Measurements from ENCODE around the gene SHISAL2A.

DNA sequence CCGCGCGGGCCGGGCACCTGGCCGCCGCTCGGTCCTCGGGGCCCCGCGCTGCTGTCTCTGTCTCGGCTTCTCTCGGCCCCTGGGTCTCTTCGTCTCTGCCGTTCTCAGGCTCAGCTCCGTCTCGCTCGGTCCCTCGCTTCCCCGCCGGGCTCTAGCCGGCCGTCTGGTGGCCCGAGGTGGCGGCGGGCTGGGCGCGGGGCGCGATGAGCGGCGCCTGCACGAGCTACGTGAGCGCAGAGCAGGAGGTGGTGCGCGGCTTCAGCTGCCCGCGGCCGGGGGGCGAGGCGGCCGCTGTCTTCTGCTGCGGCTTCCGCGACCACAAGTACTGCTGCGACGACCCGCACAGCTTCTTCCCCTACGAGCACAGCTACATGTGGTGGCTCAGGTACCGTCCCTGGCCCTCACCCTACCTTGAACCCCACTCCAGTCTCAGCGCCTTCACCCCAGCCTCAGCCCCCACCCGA, 355 bp downstream of the SHISAL2A start:
- TF ChIP-seq GATA3 (IDR thresholded peaks at IDR 0.05; ENCODE audit: low read depth, low read length) (no peak), GATA2 (IDR thresholded peaks at IDR 0.05; ENCODE audit: low read depth, low read length) (no peak)
